Measurements from ENCODE around the gene BTBD2.

DNA sequence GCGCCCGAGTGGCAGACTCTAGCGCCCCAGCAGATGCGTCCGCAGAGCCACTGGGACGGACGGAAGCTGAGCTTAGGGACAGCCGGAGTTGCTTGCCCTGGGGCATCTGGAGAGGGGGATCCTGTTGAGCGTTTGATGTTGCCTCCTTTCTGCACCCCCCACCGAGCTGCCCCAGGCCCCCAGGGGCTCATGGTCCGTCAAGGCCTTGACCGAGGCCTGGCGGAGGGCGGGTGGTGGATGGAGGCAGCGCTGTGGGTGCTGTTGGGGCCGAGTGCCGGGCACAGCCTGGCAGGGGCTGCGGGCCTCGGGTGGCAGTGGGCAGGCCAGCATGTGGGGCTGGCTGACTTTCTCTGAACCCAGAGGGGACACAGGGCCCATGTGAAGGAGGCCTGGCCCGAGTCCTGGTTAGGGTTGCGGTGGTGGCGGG, 71.8 kb downstream of the BTBD2 start:
- no peak for TF ChIP-seq POLR2A (IDR thresholded peaks at IDR 0.05)
- TF ChIP-seq, protein P1, sequence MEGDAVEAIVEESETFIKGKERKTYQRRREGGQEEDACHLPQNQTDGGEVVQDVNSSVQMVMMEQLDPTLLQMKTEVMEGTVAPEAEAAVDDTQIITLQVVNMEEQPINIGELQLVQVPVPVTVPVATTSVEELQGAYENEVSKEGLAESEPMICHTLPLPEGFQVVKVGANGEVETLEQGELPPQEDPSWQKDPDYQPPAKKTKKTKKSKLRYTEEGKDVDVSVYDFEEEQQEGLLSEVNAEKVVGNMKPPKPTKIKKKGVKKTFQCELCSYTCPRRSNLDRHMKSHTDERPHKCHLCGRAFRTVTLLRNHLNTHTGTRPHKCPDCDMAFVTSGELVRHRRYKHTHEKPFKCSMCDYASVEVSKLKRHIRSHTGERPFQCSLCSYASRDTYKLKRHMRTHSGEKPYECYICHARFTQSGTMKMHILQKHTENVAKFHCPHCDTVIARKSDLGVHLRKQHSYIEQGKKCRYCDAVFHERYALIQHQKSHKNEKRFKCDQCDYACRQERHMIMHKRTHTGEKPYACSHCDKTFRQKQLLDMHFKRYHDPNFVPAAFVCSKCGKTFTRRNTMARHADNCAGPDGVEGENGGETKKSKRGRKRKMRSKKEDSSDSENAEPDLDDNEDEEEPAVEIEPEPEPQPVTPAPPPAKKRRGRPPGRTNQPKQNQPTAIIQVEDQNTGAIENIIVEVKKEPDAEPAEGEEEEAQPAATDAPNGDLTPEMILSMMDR (IDR thresholded peaks at IDR 0.05 in 4 of 5, conservative IDR thresholded peaks at IDR 0.05 in 1 of 5) = no peak
